Endothelial cell of umbilical vein (primary cell): Measurements from ENCODE around the gene MAST1.

Source experiments
- POLR2A ChIP-seq: IDR thresholded peaks from 2 replicates; pipeline ENCODE4 v1.6.1; 2012; ENCODE audit warnings: low read depth, mild to moderate bottlenecking, control low read depth, low read length
- POLR2AphosphoS5 ChIP-seq: IDR thresholded peaks from 2 replicates; pipeline ENCODE4 v1.6.1; 2012; ENCODE audit warnings: low read depth, mild to moderate bottlenecking, control low read depth, low read length, moderate library complexity; ENCODE audit not compliant: insufficient read depth
- TF ChIP-seq, protein P1 (sequence below), 2 donors: IDR thresholded peaks; 1 replicate in 1 of 2; 2 replicates in 1 of 2; pipeline ENCODE4 v1.5.1; 2011; ENCODE audit warnings: low read length in 2 of 2, mild to moderate bottlenecking in 2 of 2, moderate library complexity in 2 of 2, control low read depth in 1 of 2, inconsistent platforms in 1 of 2, low read depth in 1 of 2; ENCODE audit not compliant: insufficient read depth in 1 of 2; ENCODE audit errors: extremely low read depth in 1 of 2

DNA sequence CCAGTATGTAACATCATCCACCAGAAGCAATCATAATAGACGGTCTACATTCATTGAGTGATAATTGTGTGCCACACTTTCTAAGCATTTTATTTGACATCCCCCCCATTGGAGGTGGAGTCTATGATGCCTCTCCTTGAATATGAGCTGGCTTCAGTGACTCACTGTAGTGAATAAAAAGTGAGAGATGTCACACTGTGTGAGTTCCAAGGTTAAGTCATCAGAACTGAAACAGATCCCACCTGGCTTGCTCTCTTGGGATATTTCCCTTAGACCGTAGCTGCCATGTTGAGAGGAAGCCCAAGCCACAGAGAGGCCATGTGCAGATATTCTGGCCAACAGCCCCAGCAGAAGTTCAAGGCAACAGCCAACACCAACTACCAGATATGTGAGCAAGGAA is 16.6 kb upstream of the MAST1 start:
- no peak for TF ChIP-seq POLR2A
- TF ChIP-seq, protein P1, sequence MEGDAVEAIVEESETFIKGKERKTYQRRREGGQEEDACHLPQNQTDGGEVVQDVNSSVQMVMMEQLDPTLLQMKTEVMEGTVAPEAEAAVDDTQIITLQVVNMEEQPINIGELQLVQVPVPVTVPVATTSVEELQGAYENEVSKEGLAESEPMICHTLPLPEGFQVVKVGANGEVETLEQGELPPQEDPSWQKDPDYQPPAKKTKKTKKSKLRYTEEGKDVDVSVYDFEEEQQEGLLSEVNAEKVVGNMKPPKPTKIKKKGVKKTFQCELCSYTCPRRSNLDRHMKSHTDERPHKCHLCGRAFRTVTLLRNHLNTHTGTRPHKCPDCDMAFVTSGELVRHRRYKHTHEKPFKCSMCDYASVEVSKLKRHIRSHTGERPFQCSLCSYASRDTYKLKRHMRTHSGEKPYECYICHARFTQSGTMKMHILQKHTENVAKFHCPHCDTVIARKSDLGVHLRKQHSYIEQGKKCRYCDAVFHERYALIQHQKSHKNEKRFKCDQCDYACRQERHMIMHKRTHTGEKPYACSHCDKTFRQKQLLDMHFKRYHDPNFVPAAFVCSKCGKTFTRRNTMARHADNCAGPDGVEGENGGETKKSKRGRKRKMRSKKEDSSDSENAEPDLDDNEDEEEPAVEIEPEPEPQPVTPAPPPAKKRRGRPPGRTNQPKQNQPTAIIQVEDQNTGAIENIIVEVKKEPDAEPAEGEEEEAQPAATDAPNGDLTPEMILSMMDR (IDR thresholded peaks at IDR 0.05; ENCODE audit: extremely low read depth in 1 of 2, insufficient read depth in 1 of 2, low read depth in 1 of 2, low read length in 2 of 2) = no peak
- no peak for TF ChIP-seq POLR2AphosphoS5
